WTC11 (cell line): Measurements from ENCODE around the gene C1QL4. TPM values are rescaled to one million over a fixed set of nuclear protein-coding genes. Genes with fewer than 3 reads are reported as not detected.
A peak's percentile ranks its signal among the peaks of the same experiment; 100 is the strongest.
"Not testable (repeated sequence)": the region's sequence is repeated elsewhere in the genome, so short reads cannot be mapped to it uniquely, and the experiment has no call there.

Source experiments
- ATAC-seq: fragments of 200-7000 bp; cut with Tn5 transposase; 2 replicates; pipeline ENCODE4 v1.10.0; 2021; ENCODE audit warnings: mild to moderate bottlenecking, moderate library complexity
- CTCF ChIA-PET: fragments of 300-600 bp; sonication (Branson Sonifier 250); formaldehyde crosslinking; loops from one replicate; lab custom pipeline; 2021; ENCODE audit warnings: antibody characterized with exemption; lab: Charles Lee
- POLR2A ChIA-PET: fragments of 350-600 bp; sonication (Branson Sonifier 250); formaldehyde crosslinking; loops from one replicate; lab custom pipeline; 2021; ENCODE audit warnings: antibody characterized with exemption; lab: Charles Lee
- DNase-seq: peaks from one replicate; pipeline ENCODE4 v3.0.0; 2021; ENCODE audit warnings: low spot score
- H3K27ac Mint-ChIP-seq: 2 replicates; pipeline ENCODE4 v1.8.0; 2021; ENCODE audit warnings: mixed read lengths
- H3K27me3 Mint-ChIP-seq: 2 replicates; pipeline ENCODE4 v1.8.0; 2021; ENCODE audit warnings: low read depth, mild to moderate bottlenecking, moderate library complexity, mixed read lengths
- H3K36me3 Mint-ChIP-seq: 2 replicates; pipeline ENCODE4 v1.8.0; 2021; ENCODE audit warnings: mixed read lengths
- H3K4me1 Mint-ChIP-seq: 2 replicates; pipeline ENCODE4 v1.8.0; 2022; ENCODE audit warnings: mixed read lengths
- H3K4me3 Mint-ChIP-seq: 2 replicates; pipeline ENCODE4 v1.8.0; 2021; ENCODE audit warnings: mild to moderate bottlenecking, moderate library complexity, mixed read lengths
- H3K9me3 Mint-ChIP-seq: 2 replicates; pipeline ENCODE4 v1.8.0; 2021; ENCODE audit warnings: mixed read lengths
- CBFB ChIP-seq: sonication (generic); formaldehyde crosslinking; IDR thresholded peaks from 2 replicates; pipeline ENCODE4 v1.8.1; 2022; ENCODE audit warnings: mild to moderate bottlenecking, low read depth, missing genetic modification reagents
- GTF2I ChIP-seq: fragments of 250-450 bp; sonication (Bioruptor Pico); conservative IDR thresholded peaks from 2 replicates; pipeline ENCODE4 v1.4.0; 2021; ENCODE audit warnings: mild to moderate bottlenecking
- HMGA2 ChIP-seq: fragments of 250-450 bp; sonication (Bioruptor Pico); IDR thresholded peaks from 2 replicates; pipeline ENCODE4 v1.4.0; 2021; ENCODE audit warnings: mild to moderate bottlenecking, moderate library complexity
- IRF2 ChIP-seq: sonication (generic); formaldehyde crosslinking; IDR thresholded peaks from 2 replicates; pipeline ENCODE4 v1.8.0; 2022; ENCODE audit warnings: low read depth, missing genetic modification reagents, borderline replicate concordance
- SMAD3 ChIP-seq: sonication (generic); formaldehyde crosslinking; IDR thresholded peaks from 2 replicates; pipeline ENCODE4 v1.8.0; 2022; ENCODE audit warnings: missing genetic modification reagents, mild to moderate bottlenecking, borderline replicate concordance
- SMAD4 ChIP-seq: sonication (generic); formaldehyde crosslinking; IDR thresholded peaks from 2 replicates; pipeline ENCODE4 v1.8.0; 2022; ENCODE audit warnings: mild to moderate bottlenecking, missing genetic modification reagents
- ZNF232 ChIP-seq: sonication (generic); formaldehyde crosslinking; IDR thresholded peaks from 2 replicates; pipeline ENCODE4 v1.8.0; 2022; ENCODE audit warnings: mild to moderate bottlenecking, missing genetic modification reagents
- ZNF317 ChIP-seq: sonication (generic); formaldehyde crosslinking; IDR thresholded peaks from 2 replicates; pipeline ENCODE4 v1.8.1; 2023; ENCODE audit warnings: low read depth, mild to moderate bottlenecking, moderate library complexity, missing genetic modification reagents, borderline replicate concordance
- total RNA-seq: library from RNA; stranded (reverse); gene quantifications from 3 replicates; pipeline ENCODE4 v1.2.3, GENCODE V29; 2021
- TF ChIP-seq, protein P1 (sequence below): sonication (generic); formaldehyde crosslinking; IDR thresholded peaks from 2 replicates; pipeline ENCODE4 v1.8.0; 2023; ENCODE audit warnings: mild to moderate bottlenecking, missing genetic modification reagents
- TF ChIP-seq, protein P2 (sequence below): fragments of 200-600 bp; IDR thresholded peaks from 2 replicates; pipeline ENCODE4 v1.8.0; 2022; ENCODE audit warnings: antibody characterized with exemption
- TF ChIP-seq, protein P3 (sequence below): sonication (generic); formaldehyde crosslinking; IDR thresholded peaks from 2 replicates; pipeline ENCODE4 v1.8.1; 2023; ENCODE audit warnings: mild to moderate bottlenecking, moderate library complexity, missing genetic modification reagents
- TF ChIP-seq, protein P4 (sequence below): fragments of 250-450 bp; sonication (Bioruptor Pico); IDR thresholded peaks from 2 replicates; pipeline ENCODE4 v1.8.0; 2021; ENCODE audit warnings: mild to moderate bottlenecking
- TF ChIP-seq, protein P5 (sequence below): sonication (generic); formaldehyde crosslinking; IDR thresholded peaks from 2 replicates; pipeline ENCODE4 v1.8.0; 2022; ENCODE audit warnings: mild to moderate bottlenecking, missing genetic modification reagents

C1QL4 gene
- total RNA-seq, 1 experiment from 2014 or later: 1.2 TPM

DNA sequence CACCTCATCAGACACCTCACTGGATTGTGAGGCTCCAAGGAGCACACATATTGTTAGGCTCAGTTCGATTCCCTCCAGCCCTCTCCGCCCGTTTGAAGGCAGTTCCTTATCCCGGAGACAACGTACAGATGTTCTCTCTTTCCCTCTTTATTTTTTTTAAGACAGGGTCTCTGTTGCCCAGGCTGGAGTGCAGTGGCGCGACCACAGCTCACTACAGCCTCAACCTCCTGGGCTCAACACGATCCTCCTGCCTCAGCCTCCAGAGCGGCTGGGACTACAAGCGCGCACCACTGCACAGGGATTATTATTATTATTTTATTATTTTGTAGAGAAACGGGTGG is 14.7 kb downstream of the C1QL4 start:
- peaks cover 15% of the 10 kb centered on the region for H3K27me3 Mint-ChIP-seq
- CTCF ChIA-PET: interaction anchor here (0.5 to 4.8 kb wide), 19 partner anchors 9 to 645 kb away, joined by 3 to 77 read pairs (median 5); partner anchors contain the start of genes C1QL4, DNAJC22 and PRPH
- H3K36me3 Mint-ChIP-seq: peaks cover 12% of the 10 kb centered on the region
- TF ChIP-seq GTF2I (CRISPR knock-in tag): peak; percentile 65; the same call in 1 of the 2 replicates
- no peak for TF ChIP-seq ZNF232
- TF ChIP-seq, all 79 proteins: peak for 1
- Mint-ChIP-seq H3K9me3 (no peaks in the 10 kb centered on the region), H3K27ac (peak overlapping the region; percentile 91), H3K4me3 (peak overlapping the region; percentile 99), H3K4me1 (peaks cover 15% of the 10 kb centered on the region)
- ATAC-seq (no peak), DNase-seq (no peak)
- POLR2A ChIA-PET: interaction anchor here (1.0 to 2.0 kb wide), 6 partner anchors 10 to 84 kb away, joined by 3 to 19 read pairs (median 7); partner anchors contain the start of gene SPATS2

DNA sequence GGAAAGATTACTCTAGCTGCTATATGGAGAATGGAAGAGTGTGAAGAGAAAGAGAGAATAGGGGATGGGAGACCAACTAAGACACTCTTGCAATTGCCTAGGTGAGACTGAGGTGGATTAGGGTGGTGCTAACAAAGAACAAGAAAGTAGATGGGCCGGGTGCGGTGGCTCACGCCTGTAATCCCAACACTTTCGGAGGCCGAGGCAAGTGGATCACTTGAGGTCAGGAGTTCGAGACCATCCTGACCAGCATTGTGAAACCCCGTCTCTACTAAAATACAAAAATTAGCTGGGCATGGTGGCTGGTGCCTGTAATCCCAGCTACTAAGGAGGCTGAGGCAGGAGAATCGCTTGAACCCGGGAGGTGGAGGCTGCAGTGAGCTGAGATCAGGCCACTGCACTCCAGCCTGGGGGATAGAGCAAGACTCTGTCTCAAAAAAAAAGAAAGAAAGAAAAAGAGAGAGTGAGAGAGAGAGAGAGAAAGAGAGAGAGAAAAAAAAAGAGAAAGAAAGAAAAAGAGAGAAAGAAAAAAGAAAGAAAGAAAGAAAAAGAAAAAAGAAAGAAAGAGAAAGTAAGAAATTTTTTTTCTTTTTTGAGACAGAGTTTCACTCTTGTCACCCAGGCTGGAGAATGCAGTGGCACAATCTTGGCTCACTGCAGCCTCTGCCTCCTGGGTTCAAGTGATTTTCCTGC is 16.4 kb downstream of the C1QL4 start:
- H3K36me3 Mint-ChIP-seq, POLR2A ChIA-PET, H3K27ac Mint-ChIP-seq, ATAC-seq, DNase-seq, H3K9me3 Mint-ChIP-seq, H3K4me3 Mint-ChIP-seq: not testable (repeated sequence)
- Mint-ChIP-seq H3K4me1 (peaks cover 15% of the 10 kb centered on the region), H3K27me3 (peaks cover 15% of the 10 kb centered on the region)
- CTCF ChIA-PET: interaction anchor here (2.8 to 4.8 kb wide), 3 partner anchors 12 to 26 kb away, joined by 54 to 77 read pairs (median 73); partner anchors contain the start of genes DNAJC22 and PRPH

DNA sequence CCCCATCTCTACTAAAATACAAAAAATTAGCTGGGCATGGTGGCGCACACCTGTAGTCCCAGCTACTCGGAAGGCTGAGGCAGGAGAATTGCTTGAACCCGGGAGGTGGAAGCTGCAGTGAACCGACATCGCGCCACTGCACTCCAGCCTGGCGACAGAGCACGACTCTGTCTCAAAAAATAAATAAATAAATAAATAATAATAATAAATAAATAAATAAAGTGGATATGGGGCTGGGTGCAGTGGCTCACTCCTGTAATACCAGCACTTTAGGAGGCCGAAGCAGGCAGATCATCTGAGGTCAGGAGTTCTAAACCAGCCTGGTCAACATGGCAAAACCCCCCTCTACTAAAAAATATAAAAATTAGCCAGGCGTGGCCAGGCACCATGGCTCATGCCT is 19.9 kb downstream of the C1QL4 start:
- CTCF ChIA-PET: interaction anchor here (1.4 to 1.8 kb wide), 2 partner anchors 25 to 31 kb away, joined by 5 to 11 read pairs; no protein-coding TSS in a partner anchor
- peaks cover 24% of the 10 kb centered on the region for H3K27me3 Mint-ChIP-seq
- H3K9me3 Mint-ChIP-seq, H3K36me3 Mint-ChIP-seq, DNase-seq, H3K4me3 Mint-ChIP-seq, H3K4me1 Mint-ChIP-seq: not testable (repeated sequence)
- TF ChIP-seq HMGA2 (CRISPR knock-in tag): 0 out of 2 replicates have a peak, but pooled peaks have one; percentile 7
- TF ChIP-seq, all 79 proteins: peak for 1; not testable (repeated sequence) for 78
- H3K27ac Mint-ChIP-seq, POLR2A ChIA-PET, ATAC-seq: not testable (repeated sequence)

DNA sequence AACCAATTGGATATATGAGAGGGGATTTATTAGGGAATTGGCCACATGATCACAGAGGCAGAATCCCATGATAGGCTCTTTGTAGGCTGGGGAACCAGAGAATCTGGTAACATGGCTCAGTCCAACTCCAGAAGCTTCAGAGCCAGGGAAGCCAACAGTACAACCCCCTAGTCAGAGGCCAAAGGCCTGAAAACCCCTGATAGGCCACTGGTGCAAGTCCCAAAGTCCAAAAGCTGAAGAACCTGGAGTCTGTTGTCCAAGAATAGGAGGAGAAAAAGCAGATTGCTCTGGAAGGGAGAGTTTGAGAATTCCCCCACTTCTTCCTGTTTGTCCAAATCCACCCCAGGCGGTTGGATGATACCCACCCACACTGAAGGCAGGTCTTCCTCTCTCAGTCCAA is 22.2 kb downstream of the C1QL4 start:
- no peak overlapping the region for H3K27ac Mint-ChIP-seq
- ATAC-seq: no peak
- CTCF ChIA-PET: interaction anchor here (1.5 kb wide), 1 partner anchor 17 kb away, joined by 4 read pairs; no protein-coding TSS in a partner anchor
- DNase-seq: no peak
- H3K4me3 Mint-ChIP-seq: no peak overlapping the region
- H3K9me3 Mint-ChIP-seq: no peaks in the 10 kb centered on the region
- H3K27me3 Mint-ChIP-seq: peaks cover 25% of the 10 kb centered on the region
- H3K36me3 Mint-ChIP-seq: no peaks in the 10 kb centered on the region
- TF ChIP-seq, protein P1, sequence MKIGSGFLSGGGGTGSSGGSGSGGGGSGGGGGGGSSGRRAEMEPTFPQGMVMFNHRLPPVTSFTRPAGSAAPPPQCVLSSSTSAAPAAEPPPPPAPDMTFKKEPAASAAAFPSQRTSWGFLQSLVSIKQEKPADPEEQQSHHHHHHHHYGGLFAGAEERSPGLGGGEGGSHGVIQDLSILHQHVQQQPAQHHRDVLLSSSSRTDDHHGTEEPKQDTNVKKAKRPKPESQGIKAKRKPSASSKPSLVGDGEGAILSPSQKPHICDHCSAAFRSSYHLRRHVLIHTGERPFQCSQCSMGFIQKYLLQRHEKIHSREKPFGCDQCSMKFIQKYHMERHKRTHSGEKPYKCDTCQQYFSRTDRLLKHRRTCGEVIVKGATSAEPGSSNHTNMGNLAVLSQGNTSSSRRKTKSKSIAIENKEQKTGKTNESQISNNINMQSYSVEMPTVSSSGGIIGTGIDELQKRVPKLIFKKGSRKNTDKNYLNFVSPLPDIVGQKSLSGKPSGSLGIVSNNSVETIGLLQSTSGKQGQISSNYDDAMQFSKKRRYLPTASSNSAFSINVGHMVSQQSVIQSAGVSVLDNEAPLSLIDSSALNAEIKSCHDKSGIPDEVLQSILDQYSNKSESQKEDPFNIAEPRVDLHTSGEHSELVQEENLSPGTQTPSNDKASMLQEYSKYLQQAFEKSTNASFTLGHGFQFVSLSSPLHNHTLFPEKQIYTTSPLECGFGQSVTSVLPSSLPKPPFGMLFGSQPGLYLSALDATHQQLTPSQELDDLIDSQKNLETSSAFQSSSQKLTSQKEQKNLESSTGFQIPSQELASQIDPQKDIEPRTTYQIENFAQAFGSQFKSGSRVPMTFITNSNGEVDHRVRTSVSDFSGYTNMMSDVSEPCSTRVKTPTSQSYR (CRISPR knock-in tag): no peak
- TF ChIP-seq, protein P2, sequence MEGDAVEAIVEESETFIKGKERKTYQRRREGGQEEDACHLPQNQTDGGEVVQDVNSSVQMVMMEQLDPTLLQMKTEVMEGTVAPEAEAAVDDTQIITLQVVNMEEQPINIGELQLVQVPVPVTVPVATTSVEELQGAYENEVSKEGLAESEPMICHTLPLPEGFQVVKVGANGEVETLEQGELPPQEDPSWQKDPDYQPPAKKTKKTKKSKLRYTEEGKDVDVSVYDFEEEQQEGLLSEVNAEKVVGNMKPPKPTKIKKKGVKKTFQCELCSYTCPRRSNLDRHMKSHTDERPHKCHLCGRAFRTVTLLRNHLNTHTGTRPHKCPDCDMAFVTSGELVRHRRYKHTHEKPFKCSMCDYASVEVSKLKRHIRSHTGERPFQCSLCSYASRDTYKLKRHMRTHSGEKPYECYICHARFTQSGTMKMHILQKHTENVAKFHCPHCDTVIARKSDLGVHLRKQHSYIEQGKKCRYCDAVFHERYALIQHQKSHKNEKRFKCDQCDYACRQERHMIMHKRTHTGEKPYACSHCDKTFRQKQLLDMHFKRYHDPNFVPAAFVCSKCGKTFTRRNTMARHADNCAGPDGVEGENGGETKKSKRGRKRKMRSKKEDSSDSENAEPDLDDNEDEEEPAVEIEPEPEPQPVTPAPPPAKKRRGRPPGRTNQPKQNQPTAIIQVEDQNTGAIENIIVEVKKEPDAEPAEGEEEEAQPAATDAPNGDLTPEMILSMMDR: no peak
- TF ChIP-seq ZNF317 (CRISPR knock-in tag) (no peak), IRF2 (CRISPR knock-in tag) (no peak), SMAD3 (CRISPR knock-in tag) (no peak), HMGA2 (CRISPR knock-in tag) (no peak), SMAD4 (CRISPR knock-in tag) (no peak), CBFB (no peak)
- TF ChIP-seq, protein P3, sequence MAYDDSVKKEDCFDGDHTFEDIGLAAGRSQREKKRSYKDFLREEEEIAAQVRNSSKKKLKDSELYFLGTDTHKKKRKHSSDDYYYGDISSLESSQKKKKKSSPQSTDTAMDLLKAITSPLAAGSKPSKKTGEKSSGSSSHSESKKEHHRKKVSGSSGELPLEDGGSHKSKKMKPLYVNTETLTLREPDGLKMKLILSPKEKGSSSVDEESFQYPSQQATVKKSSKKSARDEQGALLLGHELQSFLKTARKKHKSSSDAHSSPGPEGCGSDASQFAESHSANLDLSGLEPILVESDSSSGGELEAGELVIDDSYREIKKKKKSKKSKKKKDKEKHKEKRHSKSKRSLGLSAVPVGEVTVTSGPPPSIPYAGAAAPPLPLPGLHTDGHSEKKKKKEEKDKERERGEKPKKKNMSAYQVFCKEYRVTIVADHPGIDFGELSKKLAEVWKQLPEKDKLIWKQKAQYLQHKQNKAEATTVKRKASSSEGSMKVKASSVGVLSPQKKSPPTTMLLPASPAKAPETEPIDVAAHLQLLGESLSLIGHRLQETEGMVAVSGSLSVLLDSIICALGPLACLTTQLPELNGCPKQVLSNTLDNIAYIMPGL (CRISPR knock-in tag): no peak
- TF ChIP-seq, protein P4, sequence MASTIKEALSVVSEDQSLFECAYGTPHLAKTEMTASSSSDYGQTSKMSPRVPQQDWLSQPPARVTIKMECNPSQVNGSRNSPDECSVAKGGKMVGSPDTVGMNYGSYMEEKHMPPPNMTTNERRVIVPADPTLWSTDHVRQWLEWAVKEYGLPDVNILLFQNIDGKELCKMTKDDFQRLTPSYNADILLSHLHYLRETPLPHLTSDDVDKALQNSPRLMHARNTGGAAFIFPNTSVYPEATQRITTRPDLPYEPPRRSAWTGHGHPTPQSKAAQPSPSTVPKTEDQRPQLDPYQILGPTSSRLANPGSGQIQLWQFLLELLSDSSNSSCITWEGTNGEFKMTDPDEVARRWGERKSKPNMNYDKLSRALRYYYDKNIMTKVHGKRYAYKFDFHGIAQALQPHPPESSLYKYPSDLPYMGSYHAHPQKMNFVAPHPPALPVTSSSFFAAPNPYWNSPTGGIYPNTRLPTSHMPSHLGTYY: no peak
- TF ChIP-seq, protein P5, sequence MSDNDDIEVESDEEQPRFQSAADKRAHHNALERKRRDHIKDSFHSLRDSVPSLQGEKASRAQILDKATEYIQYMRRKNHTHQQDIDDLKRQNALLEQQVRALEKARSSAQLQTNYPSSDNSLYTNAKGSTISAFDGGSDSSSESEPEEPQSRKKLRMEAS (CRISPR knock-in tag): no peak
- TF ChIP-seq, all 79 proteins: peak for 0
- POLR2A ChIA-PET: no interaction called here
- H3K4me1 Mint-ChIP-seq: no peaks in the 10 kb centered on the region

DNA sequence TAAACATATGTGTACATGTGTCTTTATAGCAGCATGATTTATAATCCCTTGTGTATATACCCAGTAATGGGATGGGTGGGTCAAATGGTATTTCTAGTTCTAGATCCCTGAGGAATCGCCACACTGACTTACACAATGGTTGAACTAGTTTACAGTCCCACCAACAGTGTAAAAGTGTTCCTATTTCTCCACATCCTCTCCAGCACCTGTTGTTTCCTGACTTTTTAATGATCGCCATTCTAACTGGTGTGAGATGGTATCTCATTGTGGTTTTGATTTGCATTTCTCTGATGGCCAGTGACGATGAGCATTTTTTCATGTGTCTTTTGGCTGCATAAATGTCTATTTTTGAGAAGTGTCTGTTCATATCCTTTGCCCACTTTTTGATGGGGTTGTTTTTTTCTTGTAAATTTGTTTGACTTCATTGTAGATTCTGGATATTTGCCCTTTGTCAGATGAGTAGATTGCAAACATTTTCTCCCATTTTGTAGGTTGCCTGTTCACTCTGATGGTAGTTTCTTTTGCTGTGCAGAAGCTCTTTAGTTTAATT is 26.5 kb downstream of the C1QL4 start:
- H3K4me1 Mint-ChIP-seq, ATAC-seq: not testable (repeated sequence)
- CTCF ChIA-PET: interaction anchor here (1.2 kb wide), 1 partner anchor 35 kb away, joined by 3 read pairs; no protein-coding TSS in a partner anchor

More for the DNA sequence above, 26.5 kb downstream of the C1QL4 start:
- H3K4me3 Mint-ChIP-seq, H3K36me3 Mint-ChIP-seq, H3K27ac Mint-ChIP-seq, DNase-seq, H3K9me3 Mint-ChIP-seq, POLR2A ChIA-PET: not testable (repeated sequence)
- H3K27me3 Mint-ChIP-seq: peaks cover 39% of the 10 kb centered on the region
